NCI-H69 (cell line): ENCODE measurements around the gene PRKRA.
"Not testable (repeated sequence)": the region's sequence is repeated elsewhere in the genome, so short reads cannot be mapped to it uniquely, and the experiment has no call there.

Source experiments
- DNase-seq: peaks from one replicate; lab custom pipeline; 2025; lab: John Stamatoyannopoulos, UW

The PRKRA gene

DNA sequence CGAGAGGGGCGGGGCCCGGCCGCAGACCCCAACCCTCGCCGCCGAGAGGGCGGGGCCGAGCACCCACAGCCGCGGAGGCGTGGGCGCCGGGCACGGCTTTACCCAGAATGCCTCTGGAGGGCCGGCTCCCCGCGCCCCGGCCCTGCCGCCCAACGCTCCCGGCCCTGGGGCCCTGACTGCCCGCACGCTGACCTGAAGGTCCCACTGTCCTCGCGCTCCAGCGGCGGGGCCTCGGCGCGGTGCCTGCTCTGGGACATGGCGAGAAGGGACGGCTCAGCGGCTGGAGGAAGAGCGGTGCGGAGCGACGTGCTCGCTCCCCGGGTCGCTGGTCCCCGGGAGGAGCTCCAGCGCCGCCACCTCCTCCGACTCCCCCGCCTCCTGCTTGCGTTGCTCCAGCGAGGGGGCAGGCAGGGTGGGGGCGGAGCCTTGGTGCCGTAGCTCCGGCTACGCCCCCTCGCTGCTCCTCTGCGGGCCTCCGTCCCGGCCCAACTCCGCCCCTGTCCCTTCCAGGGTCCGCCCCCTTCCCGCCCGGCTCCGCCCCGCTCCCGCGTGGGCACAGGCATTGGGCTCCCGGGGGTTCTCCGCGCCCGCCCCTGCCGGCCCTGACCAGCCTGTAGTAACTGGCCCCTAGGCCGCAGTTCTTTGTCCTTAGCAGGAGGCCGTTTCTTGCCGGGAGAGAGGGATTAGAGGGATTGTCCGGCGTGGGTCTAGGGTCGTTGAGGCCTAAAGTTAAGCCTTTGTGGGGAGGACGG is at the start of gene PRKRA, which contains the start of gene PJVK:
Gene PRKRA (minus strand): TSS at position 402 of the 752 bp plus-strand sequence. CDS start 145 bp downstream, at position 257.
Gene PJVK (plus strand): TSS at position 605 of the 752 bp plus-strand sequence. CDS start 2,032 bp downstream, outside the sequence.
- peak; percentile 96 for DNase-seq

DNA sequence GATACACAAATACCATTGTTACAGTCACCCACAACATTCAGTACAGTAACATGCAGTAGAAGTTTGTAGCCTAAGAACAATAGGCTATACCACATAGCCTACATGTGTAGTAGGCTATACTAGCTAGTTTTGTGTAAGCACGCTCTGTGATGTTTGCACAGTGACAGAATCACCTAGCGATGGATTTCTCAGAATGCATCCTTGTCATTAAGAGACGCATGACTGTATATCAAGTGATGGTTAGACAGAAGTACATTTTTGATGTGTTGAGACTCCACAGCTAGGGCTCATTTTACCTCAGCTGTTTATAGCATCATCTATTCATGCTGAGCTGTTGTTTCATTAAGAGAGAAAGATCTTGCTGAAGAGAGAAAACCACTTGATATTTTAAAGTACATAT is 48.7 kb upstream of the PRKRA start:
- DNase-seq = no peak

DNA sequence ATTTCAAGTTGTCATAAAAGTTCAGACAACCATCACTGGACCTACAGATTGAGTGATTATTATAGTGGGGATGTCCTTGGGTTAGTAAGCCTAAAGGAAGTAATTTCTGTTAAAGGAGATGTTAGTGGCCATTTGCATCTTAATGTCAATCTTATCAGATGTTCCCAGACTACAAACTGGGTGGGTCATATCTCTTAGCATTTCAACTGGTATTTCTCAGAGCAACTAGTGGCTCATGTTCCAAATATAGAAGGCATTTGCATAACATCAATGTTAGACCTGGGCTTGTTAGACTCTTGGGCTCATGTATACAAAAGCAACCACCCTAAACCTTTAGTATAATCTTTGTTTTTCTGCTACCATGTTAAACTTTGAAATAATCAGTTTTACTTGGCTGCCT is 47.2 kb upstream of the PRKRA start:
- no peak for DNase-seq

DNA sequence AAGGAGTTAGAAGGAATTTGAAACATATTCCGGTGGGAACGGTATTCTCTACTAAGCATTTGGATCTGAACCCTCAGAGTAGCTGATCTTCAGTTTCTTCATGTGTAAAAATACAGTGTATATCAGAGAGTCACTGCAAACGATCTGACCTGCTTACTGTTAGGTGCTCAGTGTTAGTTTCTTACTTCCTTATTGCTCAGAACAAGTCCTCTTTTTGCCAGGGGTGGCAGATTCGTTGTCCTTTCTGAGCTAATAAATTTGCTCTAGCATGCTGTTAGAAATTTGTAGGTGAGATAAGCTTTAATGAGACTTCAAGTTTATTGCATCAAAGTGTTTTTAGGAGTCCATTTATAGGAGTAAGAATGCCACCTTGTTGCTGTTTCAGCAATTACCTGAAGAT is 45.1 kb upstream of the PRKRA start:
- DNase-seq = no peak

DNA sequence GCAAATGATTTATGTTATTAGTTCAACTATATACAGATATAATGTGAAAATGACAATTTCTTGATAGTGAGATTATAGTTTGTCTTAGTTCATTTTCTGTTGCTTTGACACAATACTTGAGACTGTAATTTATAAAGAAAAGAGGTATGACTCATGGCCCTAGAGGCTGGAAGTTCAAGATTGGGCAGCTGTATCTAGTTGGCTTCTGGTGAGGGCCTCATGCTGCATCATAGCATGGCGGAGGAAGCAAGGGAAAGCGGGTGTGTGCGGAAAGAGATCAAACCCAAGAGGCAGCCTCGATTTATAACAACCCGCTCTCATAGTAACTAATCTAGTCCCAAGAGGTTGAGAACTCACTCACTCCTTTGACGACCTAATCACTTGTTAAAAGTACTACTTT is 40.6 kb upstream of the PRKRA start:
- DNase-seq = no peak

DNA sequence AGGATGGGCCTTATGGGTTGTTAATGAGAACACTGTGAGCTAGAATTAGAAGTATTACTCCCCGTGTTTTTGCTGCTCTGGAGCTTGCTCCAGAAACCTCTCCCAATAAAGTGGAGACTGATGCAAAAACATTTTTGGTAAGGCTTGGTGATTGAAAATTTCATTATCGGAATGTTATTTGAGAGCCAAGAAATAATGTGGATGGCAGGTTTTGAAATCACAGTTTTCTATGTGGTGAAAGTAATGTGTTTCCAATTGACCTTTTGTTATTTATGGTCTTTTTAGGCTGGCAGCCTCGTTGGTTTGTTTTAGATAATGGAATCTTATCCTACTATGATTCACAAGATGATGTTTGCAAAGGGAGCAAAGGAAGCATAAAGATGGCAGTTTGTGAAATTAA is 34.4 kb upstream of the PRKRA start:
- DNase-seq = no peak

DNA sequence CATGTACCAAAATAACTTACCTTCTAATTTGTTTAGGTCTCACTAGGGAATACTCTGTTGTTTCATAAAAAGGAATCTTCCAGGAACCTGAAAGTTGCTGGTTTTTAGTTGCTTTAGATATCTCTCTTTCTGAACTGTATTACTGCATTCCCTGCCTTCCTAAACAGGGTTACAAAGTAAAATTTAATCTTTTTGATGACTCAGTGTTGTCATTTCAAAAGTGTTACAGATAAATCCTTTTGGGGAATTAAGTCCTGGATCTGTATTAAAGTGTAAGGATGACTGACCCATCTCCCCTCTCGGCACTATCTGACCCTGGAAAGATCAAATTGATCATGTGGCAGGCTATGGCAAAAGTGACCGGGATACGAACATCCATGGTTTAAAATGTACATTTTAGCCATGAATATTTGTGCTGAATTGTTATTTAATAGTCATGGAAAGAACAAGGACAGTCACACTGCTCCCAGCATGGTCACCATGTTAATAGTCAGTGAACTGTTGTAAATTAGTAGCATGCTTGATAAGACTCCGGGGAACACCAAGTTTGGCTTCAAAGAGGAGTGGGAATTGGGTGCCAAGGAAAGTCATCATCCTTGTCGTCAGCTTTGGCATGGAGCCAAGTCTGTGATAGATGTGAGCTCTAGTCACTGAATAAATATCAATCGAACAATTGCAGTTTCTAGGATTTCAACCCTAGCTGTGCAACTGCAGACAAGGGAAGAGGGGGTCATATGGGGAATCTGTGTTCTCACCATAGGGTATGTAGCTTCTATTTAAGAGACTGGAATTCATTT is 33.5 kb upstream of the PRKRA start:
- DNase-seq = peak; percentile 84

DNA sequence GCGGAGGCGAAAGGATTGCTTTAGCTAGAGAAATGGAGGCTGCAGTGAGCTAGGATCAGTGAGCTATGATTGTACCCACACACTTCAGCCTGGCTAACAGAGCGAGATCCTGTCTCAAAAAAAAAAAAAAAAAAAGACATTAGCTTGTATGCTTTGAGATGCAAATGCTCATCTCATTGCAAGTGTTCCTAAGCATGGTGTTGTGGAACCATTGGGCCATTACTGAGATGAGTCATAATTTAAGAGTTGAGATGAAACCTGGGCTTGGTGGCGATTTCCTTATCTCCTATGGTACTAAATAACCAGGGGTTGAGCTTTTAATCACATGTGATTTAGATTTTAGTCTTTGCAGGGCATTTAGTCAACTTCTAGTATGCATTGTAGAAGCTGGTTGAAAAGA is 31.5 kb upstream of the PRKRA start:
- DNase-seq = peak; percentile 8

DNA sequence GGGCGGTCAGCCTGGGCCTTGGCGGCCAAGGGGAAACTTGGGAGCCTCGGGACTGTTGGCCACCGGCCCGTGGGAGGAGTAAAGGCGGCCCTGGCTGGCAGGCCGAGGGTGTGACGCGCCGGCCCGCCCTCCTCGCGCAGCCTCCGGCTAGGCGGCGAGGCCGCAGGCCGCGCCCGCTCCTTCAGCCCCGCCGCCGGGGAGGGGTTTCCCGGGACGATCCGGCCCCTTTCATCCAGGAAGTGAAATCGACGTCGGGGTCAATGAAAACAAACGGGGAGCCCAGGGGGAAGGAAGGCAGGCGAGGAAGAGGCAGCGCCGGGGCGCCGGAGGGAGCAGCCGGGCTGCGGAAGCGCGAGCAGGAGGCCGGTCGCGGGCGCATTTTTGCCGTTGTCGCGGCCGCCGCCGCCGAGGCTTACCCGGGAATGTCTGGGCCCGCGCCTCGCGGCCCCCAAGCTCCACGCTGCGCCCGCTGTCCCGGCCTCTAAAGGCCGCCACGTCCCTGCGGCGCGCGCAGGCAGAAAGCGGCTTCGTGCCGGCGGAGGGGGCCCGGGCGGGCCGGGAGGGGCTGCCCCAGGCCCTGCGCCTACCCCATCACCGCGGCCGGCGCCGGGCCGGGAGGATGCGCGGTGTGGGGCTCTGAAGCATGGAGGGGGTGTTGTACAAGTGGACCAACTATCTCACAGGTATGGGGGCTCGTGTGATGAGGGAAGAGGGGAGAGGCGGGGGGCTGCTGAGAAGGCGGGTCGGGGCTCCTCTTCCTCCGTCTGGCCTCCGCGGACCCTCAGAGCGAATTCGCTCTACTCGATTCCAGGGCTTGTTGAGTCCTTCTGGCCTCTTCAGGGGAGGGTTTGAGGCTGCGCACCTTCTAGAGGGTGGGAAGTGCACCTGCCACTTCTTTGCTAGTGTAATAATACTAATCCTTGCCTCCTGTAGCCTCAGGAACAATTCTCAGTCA is 29.5 kb upstream of the PRKRA start, which contains the start of gene PLEKHA3:
Gene PLEKHA3 (plus strand): TSS at position 231 of the 955 bp plus-strand sequence. CDS start 413 bp downstream, at position 644.
- DNase-seq = peak; percentile 94

DNA sequence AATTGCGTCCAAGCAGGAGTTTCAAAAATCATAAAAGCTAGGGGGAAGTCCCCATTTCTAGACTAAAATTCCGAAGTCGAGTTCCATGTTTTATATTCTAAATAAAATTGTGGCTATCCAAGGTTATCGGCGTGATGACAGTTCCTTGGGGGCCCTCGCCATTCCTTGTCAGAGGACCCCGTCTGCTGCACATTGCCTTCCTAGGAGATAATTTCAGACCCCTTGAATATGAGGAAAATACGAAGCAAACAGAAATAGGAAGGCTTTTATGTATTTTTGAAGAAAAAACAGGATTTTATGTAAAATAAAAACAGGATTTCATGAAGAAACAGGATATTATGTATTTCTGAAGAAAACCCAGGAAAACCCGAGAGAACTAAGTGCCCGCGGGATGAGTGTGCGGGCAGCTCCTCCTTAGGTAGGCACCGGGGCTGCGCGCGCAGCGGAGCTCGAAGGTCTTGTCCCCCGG is 28.8 kb upstream of the PRKRA start:
- DNase-seq = no peak

DNA sequence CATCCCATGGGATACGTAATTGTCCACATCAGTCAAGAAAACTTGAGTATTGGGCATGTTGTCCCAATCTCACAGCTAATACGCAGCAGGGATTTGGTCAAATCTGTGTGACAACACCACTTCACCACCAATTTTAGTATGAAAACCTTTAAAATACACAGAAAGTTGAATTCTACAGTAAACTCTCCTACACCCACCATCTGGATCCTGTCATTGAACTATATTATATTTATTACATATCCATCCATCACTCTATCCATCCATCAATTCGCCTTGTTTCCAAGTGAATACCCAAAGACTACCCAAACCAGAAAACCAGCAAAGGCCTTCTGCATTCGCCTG is 28.3 kb upstream of the PRKRA start:
- no peak for DNase-seq

DNA sequence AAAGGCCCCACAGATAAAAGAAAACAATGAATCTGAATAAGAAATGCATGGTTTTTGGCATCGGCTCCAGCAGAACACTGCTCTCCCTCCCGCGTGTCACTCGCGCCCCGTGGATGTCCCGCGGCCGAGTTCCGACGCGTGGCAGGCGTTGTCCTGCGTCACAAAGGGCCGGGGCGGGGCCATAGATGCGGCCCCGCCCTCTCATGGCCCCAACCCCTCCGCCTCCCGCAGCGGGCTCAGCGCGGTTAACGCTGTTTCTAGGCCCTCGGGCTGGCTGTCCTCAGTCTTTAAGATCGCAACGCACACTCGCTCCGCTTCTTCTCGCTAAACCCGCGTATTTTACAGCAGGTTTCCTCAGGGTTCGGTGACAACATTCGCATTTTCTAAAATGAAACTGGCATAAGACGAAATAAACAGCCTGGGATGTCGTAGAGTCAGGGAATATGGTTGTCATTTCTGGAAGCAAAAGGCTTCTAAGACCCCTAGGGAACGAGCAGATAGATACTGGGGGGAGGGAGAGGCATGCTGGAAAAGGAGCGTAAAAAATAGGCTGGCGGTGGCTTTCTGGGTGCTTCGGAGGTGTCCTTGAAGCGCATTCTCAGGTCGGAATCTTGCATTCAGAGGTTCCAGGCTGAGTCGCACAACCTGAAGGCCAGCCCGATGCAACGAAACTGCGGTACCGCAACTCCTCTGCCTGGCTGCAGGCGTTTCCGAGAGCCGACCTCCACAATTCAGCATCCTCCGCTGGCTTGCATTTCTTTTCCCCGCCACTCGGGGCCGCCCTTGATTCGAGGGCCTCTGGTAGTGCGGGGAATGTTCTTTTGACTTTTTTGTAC is 27.7 kb upstream of the PRKRA start, which contains the start of gene FKBP7:
Gene FKBP7 (minus strand): TSS at position 162 of the 836 bp plus-strand sequence. CDS start 101 bp downstream, at position 61.
- DNase-seq = peak; percentile 89

DNA sequence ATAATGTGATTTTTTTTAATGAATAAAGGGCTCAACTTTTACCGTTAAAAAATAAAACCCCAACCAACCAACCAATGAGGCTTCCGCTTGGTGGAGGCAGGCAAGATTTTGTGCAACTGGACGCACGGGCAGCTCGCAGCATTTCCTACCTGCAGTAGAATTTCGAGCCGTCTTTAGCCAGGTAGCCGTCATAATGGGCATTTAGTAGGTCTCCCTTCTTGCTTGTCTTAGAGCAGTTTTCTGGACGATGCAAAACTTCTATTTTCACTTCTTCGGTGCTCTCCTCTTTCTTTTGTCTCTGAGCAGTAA is 27.1 kb upstream of the PRKRA start:
- DNase-seq = peak; percentile 54

DNA sequence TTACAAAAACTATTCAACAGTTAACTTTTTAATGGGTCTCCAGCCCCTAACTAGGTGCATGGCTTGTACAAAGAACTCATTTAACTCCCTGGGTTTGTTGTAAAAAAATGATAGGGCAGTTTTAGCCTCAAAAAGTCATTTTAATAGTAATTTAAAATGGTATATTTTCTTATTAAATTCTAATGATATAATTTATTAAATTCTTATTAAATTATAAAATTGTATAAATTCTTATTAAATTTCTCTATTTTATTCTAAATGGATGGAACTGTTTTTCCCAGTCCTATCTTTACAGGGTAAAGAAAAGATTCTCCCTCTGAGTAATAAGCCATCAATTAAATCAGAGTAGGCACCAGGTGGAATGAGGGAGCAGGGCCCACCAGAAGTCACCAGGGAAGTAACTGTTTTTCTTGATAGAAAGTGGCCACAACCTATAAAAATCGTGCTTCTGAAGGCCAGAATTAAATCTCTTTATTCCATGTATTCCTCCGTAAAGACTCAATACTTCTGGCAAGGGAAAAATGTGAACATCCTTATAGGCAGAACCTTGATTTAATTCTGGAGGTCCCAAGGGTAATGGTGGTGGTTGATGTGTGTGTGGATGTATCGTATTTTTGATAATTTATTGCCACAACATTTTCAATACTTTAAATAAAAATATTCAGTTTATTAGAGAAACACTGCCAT is 26.6 kb upstream of the PRKRA start:
- DNase-seq = peak; percentile 46

DNA sequence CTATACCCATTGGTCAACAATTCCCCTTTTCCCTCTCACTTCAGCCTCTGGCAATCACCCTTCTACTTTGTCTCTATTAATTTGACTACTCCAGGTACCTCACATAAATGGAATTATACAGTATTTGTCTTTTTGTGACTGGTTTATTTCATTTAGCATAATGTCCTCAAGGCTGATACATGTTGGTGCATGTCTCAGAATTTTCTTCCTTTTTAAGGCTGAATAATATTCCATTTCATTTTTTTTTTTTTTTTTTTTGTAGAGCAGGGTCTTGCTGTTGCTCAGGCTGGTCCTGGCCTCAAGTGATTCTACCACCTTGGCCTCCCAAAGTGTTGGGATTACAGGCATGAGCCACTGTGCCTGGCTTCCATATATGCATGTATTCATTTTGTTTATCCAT is 25.5 kb upstream of the PRKRA start:
- DNase-seq = no peak

DNA sequence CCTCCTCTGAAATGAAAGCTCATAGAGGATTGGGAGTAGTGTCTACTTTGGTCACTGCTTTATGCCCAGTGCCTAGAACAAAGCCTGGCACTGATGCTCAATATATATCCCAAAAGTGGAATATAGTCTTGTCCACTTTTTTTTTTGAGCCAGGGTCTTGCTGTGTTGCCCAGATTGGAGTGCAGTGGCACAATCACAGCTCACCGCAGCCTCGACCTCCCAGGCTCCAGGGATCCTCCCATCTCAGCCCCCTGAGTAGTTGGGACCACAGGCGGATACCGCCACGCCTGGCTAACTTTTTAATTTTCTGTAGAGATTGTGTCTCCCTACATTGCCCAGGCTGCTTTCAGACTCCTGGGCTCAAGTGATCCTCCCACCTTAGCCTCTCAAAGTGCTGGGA is 23.6 kb upstream of the PRKRA start:
- no peak for DNase-seq

DNA sequence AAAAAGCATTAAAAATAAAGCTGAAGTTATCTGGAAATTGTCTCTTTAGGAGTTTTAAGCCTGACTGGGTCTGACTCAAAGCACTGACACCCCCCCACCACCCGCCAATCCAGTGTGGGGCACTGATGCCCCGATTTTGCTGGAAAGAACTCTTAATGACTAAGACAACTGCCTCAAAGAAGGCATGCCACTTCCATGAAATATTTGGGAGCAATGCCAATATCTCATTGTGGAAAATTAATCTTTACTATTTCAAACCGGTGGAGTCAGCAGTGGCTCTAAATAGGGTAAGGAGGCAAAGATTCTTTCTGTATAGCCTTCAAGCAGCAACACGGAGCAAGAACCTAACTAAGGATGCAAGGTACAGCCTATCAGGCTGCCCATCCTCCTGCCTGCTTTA is 23.0 kb upstream of the PRKRA start:
- no peak for DNase-seq

DNA sequence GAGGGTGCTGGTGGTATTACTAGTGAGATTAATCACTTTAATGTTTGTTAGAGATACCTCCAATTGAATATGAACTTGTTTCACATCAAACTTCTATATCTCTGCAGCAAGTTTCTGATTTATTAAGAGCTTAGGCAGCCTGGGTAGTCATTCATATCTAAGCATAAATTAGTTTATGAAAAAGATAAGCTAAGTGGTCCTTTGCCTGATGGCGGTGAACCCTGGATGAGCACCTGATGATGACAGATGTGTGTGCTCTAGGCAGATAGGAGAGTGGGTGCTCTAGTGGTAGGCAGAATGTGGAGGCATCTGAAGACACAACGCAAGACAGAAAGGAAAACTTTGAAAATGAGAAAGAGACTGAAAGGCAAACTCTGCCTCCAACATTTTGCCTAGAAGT is 22.4 kb upstream of the PRKRA start:
- no peak for DNase-seq

DNA sequence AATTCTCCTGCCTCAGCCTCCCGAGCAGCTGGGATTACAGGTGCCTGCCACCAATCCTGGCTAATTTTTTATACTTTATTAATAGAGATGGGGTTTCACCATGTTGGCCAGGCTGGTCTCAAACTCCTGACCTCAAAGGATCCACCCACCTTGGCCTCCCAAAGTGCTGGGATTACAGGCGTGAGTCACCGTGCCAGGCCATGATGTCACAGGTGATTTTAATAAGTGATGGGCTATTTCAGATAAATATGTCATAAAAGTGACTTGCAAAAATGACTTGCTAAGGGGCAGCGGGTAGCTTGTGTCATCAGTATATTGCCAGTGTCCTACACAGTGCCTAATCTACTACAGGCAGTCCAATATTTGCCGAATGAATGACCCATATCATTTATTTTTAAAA is 20.3 kb upstream of the PRKRA start:
- DNase-seq = not testable (repeated sequence)

DNA sequence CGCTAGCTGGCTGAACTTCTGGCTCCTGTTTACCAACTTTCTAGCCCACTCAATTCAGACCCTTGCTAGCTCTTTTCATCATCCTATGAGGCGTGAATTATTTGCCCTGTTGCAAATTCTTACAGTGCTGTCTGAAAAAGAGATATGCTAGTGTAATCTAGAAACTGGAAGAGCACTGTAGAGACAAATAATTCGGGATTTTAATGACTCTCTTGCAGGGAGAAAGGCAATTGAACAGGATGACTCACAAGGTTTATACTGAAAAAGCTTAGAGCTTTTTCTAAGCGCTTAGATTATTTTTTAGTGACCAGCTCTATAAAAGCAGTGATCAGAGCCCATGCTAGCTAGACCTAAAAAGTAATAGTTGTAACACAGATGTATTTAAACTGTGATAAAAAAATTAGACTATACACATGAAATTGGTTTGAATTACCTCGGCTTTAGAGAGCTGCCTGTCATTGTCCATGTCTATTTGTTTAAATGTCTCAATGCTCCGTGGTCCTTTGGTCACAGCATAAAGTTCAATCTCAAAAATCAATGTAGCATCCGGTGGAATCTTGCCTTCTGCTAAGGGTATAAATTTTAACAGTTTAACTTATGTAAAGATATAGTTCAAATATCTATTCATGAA is 18.4 kb upstream of the PRKRA start:
- no peak for DNase-seq
